Panc1 (cell line): ENCODE measurements around the gene WDR33. TPM values are rescaled to one million over a fixed set of nuclear protein-coding genes. Genes with fewer than 3 reads are reported as not detected.
"Not testable (repeated sequence)": the region's sequence is repeated elsewhere in the genome, so short reads cannot be mapped to it uniquely, and the experiment has no call there.

Experiments
- ATAC-seq: fragments of 200-7000 bp; cut with Tn5 transposase; 2 replicates; pipeline ENCODE4 v1.9.1; 2020; ENCODE audit warnings: mild to moderate bottlenecking, moderate library complexity
- BruUV-seq: library from RNA; stranded (reverse); fragments of 400-500 nt; replicated peaks from 2 replicates; lab custom pipeline; 2021; lab: Mats Ljungman, UMichigan
- CTCF ChIA-PET: fragments of 300-600 bp; sonication (Branson Sonifier 250); formaldehyde crosslinking; loops from one replicate; lab custom pipeline; 2022; ENCODE audit warnings: antibody characterized with exemption; lab: Charles Lee
- POLR2A ChIA-PET: fragments of 300-600 bp; sonication (Branson Sonifier 250); formaldehyde crosslinking; loops from one replicate; lab custom pipeline; 2022; ENCODE audit warnings: antibody characterized with exemption; lab: Charles Lee
- DNase-seq: peaks from one replicate; pipeline ENCODE4 v3.0.0-alpha.2; 2010; ENCODE audit warnings: low read depth, low spot score
- H3K27ac ChIP-seq: 2 replicates; pipeline ENCODE4 v1.5.1; 2011; ENCODE audit warnings: mild to moderate bottlenecking, low read length, inconsistent platforms
- H3K27me3 ChIP-seq: fragments of 200-500 bp; sonication (Bioruptor generic); 2 replicates; pipeline ENCODE4 v1.6.0; 2014; ENCODE audit warnings: low read length, inconsistent platforms; ENCODE audit not compliant: control insufficient read depth, insufficient read depth
- H3K36me3 ChIP-seq: fragments of 200-500 bp; sonication (Bioruptor generic); 2 replicates; pipeline ENCODE4 v1.5.1; 2014; ENCODE audit warnings: inconsistent platforms, mild to moderate bottlenecking, low read length, moderate library complexity; ENCODE audit not compliant: control insufficient read depth, insufficient read depth
- H3K4me1 ChIP-seq: 2 replicates; pipeline ENCODE4 v1.5.1; 2011; ENCODE audit warnings: inconsistent platforms, mild to moderate bottlenecking, low read length, moderate library complexity; ENCODE audit not compliant: control insufficient read depth, insufficient read depth
- H3K4me3 ChIP-seq, 2 experiments: 2 replicates each; pipeline ENCODE4 v1.5.1; 2011 to 2012; ENCODE audit warnings: low read depth in 2 of 2, low read length in 2 of 2, mild to moderate bottlenecking in 2 of 2, inconsistent platforms in 1 of 2, moderate library complexity in 1 of 2
- H3K9me3 ChIP-seq: fragments of 200-500 bp; sonication (Bioruptor generic); 2 replicates; pipeline ENCODE4 v1.5.1; 2014; ENCODE audit warnings: low read depth, mild to moderate bottlenecking, inconsistent platforms, low read length, moderate library complexity; ENCODE audit not compliant: control insufficient read depth, insufficient read depth
- POLR2AphosphoS5 ChIP-seq: IDR thresholded peaks from 2 replicates; pipeline ENCODE4 v1.6.1; 2012; ENCODE audit warnings: mild to moderate bottlenecking, low read depth, low read length, moderate library complexity
- SIN3A ChIP-seq: IDR thresholded peaks from 2 replicates; pipeline ENCODE4 v1.6.1; 2012; ENCODE audit warnings: low read depth, mild to moderate bottlenecking, low read length, moderate library complexity, borderline replicate concordance; ENCODE audit not compliant: insufficient read depth
- TCF7L2 ChIP-seq: IDR thresholded peaks from 2 replicates; pipeline ENCODE4 v1.6.1; 2011; ENCODE audit warnings: mild to moderate bottlenecking, low read depth, low read length, inconsistent platforms
- in situ Hi-C: cut with HindIII; loops from 2 replicates; pipeline ENCODE4 v1.10.0; 2016; ENCODE audit warnings: low sequenced_read_pairs, low pct_unique_long_range_greater_than_20kb
- intact Hi-C: fragments of 100-400 bp; cut with micrococcal nuclease; formaldehyde crosslinking; loops from one replicate; pipeline ENCODE4 v1.10.0; 2022; ENCODE audit not compliant: unreplicated experiment
- total RNA-seq: library from RNA; stranded (reverse); gene quantifications from one replicate; pipeline ENCODE4 v1.2.1, GENCODE V29; 2021; ENCODE audit not compliant: unreplicated experiment
- TF ChIP-seq, protein P1 (sequence below), 2 experiments: IDR thresholded peaks; 2 replicates each; pipeline ENCODE4 v1.6.1; 2011 to 2012; ENCODE audit warnings: low read depth in 2 of 2, control low read depth in 1 of 2, low read length in 1 of 2, mild to moderate bottlenecking in 1 of 2, moderate library complexity in 1 of 2; ENCODE audit not compliant: insufficient read depth in 1 of 2
- TF ChIP-seq, protein P2 (sequence below): fragments of 450-650 bp; IDR thresholded peaks from 2 replicates; pipeline ENCODE4 v1.5.1; 2017; ENCODE audit warnings: mild to moderate bottlenecking

WDR33 gene
- total RNA-seq, 1 experiment from 2014 or later: 63.7 TPM

DNA sequence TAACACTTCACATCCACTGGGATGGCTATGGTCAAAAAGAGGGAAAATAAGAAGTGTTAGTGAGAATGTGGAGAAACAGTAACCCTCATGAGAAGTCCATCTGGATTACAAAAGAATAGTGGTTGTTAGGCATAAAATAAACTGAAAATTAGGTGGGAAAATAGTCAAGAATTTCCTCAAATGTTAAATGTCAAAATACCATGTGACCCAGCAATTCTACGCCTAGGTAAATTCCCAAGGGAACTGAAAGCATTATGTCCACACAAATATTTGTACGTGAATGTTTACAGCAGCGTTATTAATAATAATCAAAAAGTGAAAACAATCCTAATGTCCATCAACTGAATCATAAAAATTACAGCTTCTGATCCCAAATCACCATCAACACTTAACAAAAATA, 11.0 kb downstream of the WDR33 start:
- no TSS peak for BruUV-seq
- POLR2A ChIA-PET: no interaction called here
- Histone ChIP-seq H3K4me3 (no peak overlapping the region), H3K4me1 (no peaks in the 10 kb centered on the region), H3K9me3 (no peaks in the 10 kb centered on the region), H3K27ac (no peak overlapping the region), H3K27me3 (no peaks in the 10 kb centered on the region), H3K36me3 (no peaks in the 10 kb centered on the region)
- intact Hi-C loops: no loop called here
- CTCF ChIA-PET: no interaction called here
- no peak for DNase-seq
- ATAC-seq: no peak
- TF ChIP-seq TCF7L2: no peak
- TF ChIP-seq SIN3A: no peak
- TF ChIP-seq, protein P1, sequence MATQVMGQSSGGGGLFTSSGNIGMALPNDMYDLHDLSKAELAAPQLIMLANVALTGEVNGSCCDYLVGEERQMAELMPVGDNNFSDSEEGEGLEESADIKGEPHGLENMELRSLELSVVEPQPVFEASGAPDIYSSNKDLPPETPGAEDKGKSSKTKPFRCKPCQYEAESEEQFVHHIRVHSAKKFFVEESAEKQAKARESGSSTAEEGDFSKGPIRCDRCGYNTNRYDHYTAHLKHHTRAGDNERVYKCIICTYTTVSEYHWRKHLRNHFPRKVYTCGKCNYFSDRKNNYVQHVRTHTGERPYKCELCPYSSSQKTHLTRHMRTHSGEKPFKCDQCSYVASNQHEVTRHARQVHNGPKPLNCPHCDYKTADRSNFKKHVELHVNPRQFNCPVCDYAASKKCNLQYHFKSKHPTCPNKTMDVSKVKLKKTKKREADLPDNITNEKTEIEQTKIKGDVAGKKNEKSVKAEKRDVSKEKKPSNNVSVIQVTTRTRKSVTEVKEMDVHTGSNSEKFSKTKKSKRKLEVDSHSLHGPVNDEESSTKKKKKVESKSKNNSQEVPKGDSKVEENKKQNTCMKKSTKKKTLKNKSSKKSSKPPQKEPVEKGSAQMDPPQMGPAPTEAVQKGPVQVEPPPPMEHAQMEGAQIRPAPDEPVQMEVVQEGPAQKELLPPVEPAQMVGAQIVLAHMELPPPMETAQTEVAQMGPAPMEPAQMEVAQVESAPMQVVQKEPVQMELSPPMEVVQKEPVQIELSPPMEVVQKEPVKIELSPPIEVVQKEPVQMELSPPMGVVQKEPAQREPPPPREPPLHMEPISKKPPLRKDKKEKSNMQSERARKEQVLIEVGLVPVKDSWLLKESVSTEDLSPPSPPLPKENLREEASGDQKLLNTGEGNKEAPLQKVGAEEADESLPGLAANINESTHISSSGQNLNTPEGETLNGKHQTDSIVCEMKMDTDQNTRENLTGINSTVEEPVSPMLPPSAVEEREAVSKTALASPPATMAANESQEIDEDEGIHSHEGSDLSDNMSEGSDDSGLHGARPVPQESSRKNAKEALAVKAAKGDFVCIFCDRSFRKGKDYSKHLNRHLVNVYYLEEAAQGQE (IDR thresholded peaks at IDR 0.05; ENCODE audit: insufficient read depth in 1 of 2, low read depth in 2 of 2, low read length in 1 of 2): no peak
- TF ChIP-seq POLR2AphosphoS5: no peak
- TF ChIP-seq, protein P2, sequence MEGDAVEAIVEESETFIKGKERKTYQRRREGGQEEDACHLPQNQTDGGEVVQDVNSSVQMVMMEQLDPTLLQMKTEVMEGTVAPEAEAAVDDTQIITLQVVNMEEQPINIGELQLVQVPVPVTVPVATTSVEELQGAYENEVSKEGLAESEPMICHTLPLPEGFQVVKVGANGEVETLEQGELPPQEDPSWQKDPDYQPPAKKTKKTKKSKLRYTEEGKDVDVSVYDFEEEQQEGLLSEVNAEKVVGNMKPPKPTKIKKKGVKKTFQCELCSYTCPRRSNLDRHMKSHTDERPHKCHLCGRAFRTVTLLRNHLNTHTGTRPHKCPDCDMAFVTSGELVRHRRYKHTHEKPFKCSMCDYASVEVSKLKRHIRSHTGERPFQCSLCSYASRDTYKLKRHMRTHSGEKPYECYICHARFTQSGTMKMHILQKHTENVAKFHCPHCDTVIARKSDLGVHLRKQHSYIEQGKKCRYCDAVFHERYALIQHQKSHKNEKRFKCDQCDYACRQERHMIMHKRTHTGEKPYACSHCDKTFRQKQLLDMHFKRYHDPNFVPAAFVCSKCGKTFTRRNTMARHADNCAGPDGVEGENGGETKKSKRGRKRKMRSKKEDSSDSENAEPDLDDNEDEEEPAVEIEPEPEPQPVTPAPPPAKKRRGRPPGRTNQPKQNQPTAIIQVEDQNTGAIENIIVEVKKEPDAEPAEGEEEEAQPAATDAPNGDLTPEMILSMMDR: no peak
- in situ Hi-C loops: no loop called here

DNA sequence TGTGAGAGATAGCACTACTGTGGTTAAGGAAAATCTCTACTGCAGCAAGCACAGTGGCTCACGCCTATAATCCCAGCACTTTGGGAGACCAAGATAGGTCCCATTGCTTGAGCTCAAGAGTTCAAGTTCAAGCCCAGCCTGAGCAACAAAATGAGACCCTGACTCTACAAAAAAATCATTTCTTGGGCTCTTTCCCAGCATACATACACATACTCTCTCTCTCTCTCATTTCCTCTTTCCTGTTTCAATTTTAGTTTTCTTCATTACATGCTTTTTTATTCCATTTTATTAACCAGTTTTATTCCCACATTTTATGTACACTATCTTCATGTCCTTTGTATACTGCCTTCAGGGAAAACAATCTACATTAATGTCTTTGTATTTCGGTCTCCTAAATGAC, 14.6 kb downstream of the WDR33 start:
- no peak overlapping the region for H3K27ac ChIP-seq
- DNase-seq (no peak), ATAC-seq (0 out of 2 replicates have a peak, but pooled peaks have one; percentile 17)
- TF ChIP-seq POLR2AphosphoS5 (no peak), SIN3A (no peak), TCF7L2 (no peak)
- TF ChIP-seq, protein P2: no peak
- TF ChIP-seq, protein P1 (IDR thresholded peaks at IDR 0.05; ENCODE audit: insufficient read depth in 1 of 2, low read depth in 2 of 2, low read length in 1 of 2): no peak
- POLR2A ChIA-PET: interaction anchor here (0.5 kb wide), 1 partner anchor 13 kb away, joined by 5 read pairs; no protein-coding TSS in a partner anchor
- CTCF ChIA-PET: no interaction called here
- no peak overlapping the region for H3K4me3 ChIP-seq
- H3K9me3 ChIP-seq: no peaks in the 10 kb centered on the region
- in situ Hi-C loops (no loop called here), intact Hi-C loops (no loop called here)
- H3K4me1 ChIP-seq: no peaks in the 10 kb centered on the region
- TSS peak; percentile 54 for BruUV-seq
- no peaks in the 10 kb centered on the region for H3K36me3 ChIP-seq
- H3K27me3 ChIP-seq: no peaks in the 10 kb centered on the region

DNA sequence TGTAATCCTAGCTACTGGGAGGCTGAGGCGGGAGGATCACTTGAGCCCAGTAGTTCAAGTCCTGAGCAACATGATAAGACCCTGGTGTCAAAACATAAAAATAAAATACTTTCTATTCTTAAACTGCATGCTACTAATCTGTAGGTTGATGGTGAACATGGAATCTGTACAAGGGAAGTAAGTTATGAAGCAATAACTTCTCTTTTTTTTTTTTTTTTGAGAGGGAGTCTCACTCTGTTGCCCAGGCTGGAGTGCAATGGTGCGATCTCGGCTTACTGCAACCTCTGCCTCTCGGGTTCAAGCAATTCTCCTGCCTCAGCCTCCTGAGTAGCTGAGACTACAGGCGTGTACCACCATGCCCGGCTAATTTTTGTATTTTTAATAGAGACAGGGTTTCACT, 16.1 kb downstream of the WDR33 start:
- ATAC-seq, H3K27ac ChIP-seq, CTCF ChIA-PET, in situ Hi-C loops, H3K27me3 ChIP-seq, H3K4me1 ChIP-seq, H3K9me3 ChIP-seq, BruUV-seq, intact Hi-C loops, POLR2A ChIA-PET, H3K36me3 ChIP-seq, H3K4me3 ChIP-seq, DNase-seq: not testable (repeated sequence)
